HUDEP-2 (cell line): Measurements from ENCODE around the gene ITGBL1.

Experiments
- DNase-seq, 76 experiments: peaks; one replicate each; lab custom pipeline; 2025; ENCODE audit not compliant: unreplicated experiment in 76 of 76; lab: John Stamatoyannopoulos, UW

ITGBL1 gene

DNA sequence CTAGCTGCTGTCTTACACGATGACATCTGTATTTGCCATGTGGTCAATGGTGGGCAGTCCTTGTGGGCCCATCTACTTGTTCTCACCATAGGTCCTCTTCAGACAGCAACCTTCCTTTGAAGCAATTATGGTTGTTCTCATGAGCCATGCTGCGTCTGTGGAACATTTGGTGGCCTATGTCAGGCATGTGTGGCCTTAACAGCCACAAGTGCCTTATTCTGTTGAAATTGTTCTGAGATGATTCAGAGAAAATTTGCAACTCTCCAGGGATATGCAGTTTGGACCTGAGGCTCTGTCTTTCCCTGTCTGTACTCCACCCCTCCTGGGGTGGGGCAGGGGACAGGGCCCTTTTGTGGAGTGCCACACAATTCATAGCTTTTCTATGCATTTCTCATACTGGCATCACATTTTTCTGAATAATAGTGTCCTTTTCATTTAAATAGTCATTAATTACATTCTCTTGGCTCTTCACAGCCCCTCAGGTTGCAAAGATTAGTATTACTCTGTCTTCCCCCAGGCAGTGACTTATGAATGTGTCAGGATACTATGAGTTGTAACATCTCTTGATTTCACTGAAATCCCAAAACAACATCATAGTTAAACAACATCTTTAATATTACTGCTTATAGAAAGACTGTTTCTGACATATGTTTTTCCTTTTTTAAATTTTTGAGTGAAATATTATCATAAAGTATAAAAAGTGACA is 102.1 kb downstream of the ITGBL1 start:
- DNase-seq = peak in 13 of 76 experiments; percentile 4 to 50 (median 18)

DNA sequence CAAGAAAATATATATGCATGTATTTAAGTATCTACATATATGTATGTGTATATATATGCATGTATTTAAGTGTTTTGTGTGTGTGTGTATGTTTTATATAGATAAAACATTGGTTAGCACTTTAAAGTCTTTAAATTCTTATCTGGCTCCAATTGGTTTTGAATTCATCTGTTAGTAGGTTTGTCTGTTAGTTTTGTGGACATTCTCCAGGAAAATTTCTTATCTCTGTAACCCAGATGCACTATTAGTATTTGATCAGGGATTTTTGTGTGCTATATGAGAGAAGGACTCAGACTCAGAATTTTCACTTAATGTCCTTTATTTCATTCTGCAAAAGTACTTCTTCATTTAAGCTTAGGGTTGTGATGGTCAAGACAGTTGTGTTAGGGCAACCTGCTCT is 103.1 kb downstream of the ITGBL1 start:
- DNase-seq = peak in 36 of 76 experiments; percentile 32 to 92 (median 67)

GRCh38 chr13:101556676-101557123 is 104.2 kb downstream of the ITGBL1 start:
- DNase-seq = no peak

- no peak for DNase-seq
Observed at GRCh38 chr13:101565317-101565716, 112.8 kb downstream of the ITGBL1 start.

DNA sequence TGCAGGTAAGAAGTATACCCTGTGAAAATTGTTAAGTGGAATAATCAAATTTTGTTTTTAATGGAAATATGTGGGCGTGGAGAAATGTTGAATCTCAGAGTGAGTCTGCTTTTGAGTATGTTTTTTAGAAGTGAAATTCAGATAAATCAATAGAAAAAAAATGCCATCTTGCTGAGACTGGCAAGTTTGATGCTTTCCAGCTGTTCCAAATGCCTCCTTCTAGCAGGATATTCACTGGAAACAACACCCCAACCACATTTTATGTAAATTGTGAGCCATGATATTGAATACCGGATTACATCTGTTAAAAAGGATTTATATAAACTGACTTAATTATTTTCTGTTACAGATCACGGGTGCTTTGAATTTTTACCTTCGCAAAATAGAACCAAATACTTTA is 115.4 kb downstream of the ITGBL1 start:
- DNase-seq = no peak

DNA sequence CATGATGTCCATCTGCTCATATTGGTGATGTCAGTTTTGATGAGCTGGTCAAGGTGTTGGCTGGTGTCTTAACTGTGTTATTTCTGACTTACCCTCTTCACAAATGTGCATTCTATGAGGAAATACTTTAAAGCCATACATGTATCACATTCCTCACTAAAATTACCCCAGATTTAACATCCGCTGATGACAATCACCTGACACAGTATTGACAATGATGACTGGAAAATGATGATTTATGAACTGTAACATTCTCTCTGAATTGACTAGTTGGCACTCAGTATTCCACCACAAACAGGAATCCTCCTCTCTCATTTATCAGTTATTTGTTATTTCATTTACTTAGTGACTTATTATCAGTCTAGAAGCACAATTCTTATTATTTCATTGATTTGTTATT is 117.3 kb downstream of the ITGBL1 start:
- DNase-seq = no peak

- DNase-seq = no peak
Observed at GRCh38 chr13:101570410-101570809, 117.9 kb downstream of the ITGBL1 start.

DNA sequence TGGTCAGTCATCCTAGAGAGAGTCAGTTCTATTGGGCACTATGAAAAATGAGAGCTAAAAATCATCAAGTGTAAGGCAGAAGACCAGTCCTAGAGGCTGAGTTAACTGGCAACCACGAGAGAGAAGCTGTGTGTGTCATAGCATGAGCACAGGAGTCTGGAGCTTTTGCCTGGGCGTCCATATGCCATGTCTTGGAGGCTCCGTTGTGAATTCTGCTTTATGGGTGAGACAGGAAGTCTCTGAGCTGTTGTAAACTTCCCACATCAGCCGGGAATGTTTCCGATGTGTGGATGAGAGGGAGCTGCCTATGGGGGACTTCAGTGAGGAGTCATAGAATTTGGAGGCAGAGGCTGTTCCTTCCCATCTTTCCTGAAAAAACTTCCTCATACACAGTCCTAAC is 120.0 kb downstream of the ITGBL1 start:
- no peak for DNase-seq

- peak in 30 of 76 experiments; percentile 2 to 48 (median 14) for DNase-seq
Observed at GRCh38 chr13:101575581-101575980, 123.1 kb downstream of the ITGBL1 start.

- DNase-seq = no peak
Observed at GRCh38 chr13:101576455-101576854, 124.0 kb downstream of the ITGBL1 start.

- DNase-seq = peak in 1 of 76 experiments; percentile 1
Observed at GRCh38 chr13:101576977-101577376, 124.5 kb downstream of the ITGBL1 start.

- DNase-seq = peak in 4 of 76 experiments; percentile 4 to 31 (median 18)
Observed at GRCh38 chr13:101579281-101579802, 126.9 kb downstream of the ITGBL1 start.

DNA sequence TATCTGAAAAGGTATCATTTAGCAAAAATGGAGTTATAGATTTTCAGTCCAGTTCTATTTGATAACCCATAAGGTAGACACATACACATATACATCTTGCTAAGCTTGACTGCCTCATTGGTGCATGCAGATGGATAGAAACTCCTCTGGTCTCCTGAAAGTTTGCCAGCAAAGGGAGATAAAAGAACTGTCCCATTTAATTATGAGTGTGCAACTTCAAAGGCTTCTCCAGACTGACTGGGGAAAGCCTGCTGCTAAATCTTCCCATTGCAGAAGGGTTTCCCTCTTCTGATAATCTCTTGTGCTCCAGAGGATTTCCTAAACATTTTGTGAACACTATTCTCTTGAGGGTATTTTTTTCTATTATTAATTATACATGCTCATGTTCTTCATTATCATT is 131.9 kb downstream of the ITGBL1 start:
- DNase-seq = peak in 8 of 76 experiments; percentile 6 to 21 (median 10)

DNA sequence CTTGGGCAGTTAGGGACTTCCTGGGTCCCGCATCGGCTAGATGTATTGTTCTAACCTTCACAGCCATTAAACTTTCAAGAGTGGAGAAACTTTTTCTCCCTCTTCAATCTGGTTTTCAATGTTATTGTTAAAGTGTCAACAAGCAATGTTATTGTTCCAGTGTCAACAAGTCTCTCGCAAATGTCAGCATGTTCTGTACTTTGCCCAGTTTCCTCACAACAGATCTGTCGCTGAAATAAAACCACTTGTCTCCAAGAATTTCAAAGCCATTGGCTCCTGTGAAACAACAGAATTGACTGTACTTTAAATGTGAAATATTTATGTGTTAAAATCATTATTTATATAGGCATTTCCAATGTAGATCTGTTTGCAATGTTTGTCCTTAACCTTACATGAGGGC is 138.0 kb downstream of the ITGBL1 start:
- no peak for DNase-seq

DNA sequence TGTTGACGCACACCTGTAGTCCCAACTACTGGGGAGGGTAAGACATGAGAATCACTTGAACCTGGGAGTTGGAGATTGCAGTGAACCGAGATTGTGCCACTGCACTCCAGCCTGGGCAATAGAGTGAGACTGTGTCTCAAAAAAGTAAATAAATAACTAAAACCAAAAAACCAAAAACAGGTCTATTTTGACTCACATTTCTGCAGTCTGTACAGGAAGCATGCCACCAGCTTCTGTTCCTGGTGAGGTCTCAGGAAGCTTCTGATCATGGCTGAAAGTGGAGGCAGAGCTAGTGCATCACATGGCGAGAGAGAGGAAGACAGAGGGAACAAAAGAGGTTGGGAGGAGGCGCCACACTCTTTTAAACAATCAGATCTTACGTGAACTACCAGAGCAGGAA is 142.5 kb downstream of the ITGBL1 start:
- DNase-seq = no peak

DNA sequence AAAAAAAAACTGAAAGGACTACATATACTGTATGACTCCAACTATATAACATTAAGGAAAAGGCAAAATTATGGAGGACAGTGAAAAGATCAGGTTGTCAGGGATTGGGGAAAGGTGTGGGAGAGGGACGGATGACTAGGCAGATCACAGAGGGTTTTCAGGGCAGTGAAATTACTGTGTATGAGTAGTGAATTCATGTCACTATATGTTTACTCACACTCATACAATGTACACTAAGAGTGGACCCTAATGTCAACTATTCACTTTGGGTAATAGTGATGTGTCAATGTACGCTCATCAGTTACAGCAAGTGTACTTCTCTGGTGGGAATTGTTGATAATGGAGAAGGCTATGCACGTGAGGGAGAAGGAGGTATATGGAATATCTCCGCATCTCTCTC is 144.3 kb downstream of the ITGBL1 start:
- no peak for DNase-seq

DNA sequence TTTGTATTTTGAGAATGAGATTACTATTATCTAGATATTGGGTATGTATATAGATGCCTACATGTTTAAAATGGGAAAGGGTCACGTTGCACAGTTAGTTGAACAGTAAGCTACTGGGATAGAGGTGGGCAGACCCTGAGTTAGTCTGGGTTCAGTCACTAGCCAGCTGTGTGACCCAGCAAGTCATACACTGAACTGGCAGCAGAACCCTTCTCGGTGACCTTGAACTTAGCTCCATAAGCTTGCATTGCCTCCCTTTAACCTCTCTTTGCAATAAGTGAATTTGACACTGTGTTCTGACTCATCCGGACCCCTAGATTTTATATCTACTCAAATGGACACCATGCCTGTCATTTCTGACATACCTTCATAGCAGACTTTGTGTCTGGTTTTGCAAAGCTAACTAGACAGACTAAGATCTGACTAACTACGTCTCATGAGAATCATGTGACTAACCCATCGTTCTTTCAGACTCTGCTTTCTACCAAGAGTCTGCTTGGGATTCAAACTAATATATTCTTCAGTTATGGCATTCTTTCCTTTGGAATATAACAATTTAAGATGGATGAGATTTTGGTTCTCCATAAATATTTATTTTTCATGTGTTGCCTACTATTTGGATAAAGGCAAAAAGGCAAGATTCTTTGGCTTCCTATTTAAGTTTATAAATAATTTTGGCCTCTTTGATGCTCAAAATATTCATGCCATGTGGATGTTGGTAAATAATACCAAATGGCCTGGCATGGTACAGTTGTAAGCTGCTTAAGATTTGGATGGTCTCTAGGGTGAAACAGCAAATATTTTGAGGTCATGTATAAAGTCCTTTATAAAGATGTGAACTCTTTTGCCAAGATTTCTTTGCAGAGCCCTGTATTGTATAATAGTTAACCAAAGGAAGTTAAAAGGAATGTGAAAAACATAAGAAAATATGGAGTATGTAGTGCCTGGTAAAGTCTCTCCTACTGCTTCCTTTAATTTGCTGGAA is 159.3 kb downstream of the ITGBL1 start:
- peak in 4 of 76 experiments; percentile 2 to 21 (median 8) for DNase-seq

- DNase-seq = peak in 75 of 76 experiments; percentile 7 to 97 (median 89)
Observed at GRCh38 chr13:101612735-101613134, 160.3 kb downstream of the ITGBL1 start.

GRCh38 chr13:101614491-101614890 is 162.0 kb downstream of the ITGBL1 start:
- DNase-seq = peak in 1 of 76 experiments; percentile 14

DNA sequence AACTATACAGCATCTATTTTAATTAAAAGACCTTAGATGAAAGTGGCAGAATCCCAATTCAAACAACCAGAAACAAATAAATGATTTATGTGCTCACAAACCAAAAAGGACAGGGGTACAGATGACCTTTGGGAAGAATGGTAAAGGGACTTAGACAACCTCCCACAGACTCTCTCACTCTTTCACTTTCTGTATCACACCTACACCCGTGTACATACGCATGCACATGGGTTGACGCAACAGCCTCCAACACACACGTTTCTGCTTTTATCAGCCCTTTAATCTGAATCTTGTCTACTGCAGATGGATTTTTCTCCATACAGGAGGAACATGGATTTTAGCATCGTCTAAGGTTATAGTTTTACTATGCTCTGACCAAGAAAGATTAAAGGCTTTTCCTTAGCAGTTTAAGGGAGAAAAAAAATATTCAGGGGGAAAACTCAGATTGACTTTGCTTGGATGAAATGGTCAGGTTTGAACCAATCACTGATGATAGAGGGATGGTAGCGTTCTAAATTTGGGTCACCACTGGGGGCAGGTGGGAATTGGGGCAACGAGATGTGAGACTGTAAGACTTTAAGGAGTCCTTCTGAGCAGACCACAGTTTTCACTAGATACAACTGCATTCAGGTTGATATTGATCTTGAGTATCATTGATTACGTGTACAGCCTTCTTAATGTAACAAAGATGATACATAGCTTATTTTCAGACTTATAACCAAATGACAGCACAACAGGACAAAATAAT is 166.1 kb downstream of the ITGBL1 start:
- DNase-seq = no peak
